H9 (cell line): Measurements from ENCODE around the gene PLA2G5. TPM values are rescaled to one million over a fixed set of nuclear protein-coding genes. Genes with fewer than 3 reads are reported as not detected.

Experiments used
- DNase-seq: peaks from one replicate; pipeline ENCODE4 v3.0.0-alpha.2; 2017
- H2AFZ ChIP-seq: one replicate; pipeline ENCODE4 v1.6.1; 2013; ENCODE audit warnings: mild to moderate bottlenecking, low read length, control low read depth, moderate library complexity
- H2AK5ac ChIP-seq: 2 replicates; pipeline ENCODE4 v1.6.1; 2013; ENCODE audit warnings: low read length, control low read depth, mixed read lengths; ENCODE audit not compliant: insufficient read length
- H2BK120ac ChIP-seq: one replicate; pipeline ENCODE4 v1.6.1; 2013; ENCODE audit warnings: low read depth, mild to moderate bottlenecking, low read length, control low read depth, inconsistent platforms; ENCODE audit not compliant: poor library complexity, severe bottlenecking
- H2BK12ac ChIP-seq: 2 replicates; pipeline ENCODE4 v1.6.1; 2013; ENCODE audit warnings: low read length, control low read depth, mixed read lengths, low read depth; ENCODE audit not compliant: insufficient read length
- H2BK15ac ChIP-seq: 2 replicates; pipeline ENCODE4 v1.6.1; 2013; ENCODE audit warnings: low read depth, low read length, control low read depth
- H2BK20ac ChIP-seq: one replicate; pipeline ENCODE4 v1.6.1; 2013; ENCODE audit warnings: low read depth, mild to moderate bottlenecking, low read length, control low read depth, inconsistent platforms; ENCODE audit not compliant: poor library complexity, severe bottlenecking
- H2BK5ac ChIP-seq: 2 replicates; pipeline ENCODE4 v1.6.1; 2013; ENCODE audit warnings: low read length, control low read depth, mixed read lengths; ENCODE audit not compliant: insufficient read length
- H3K14ac ChIP-seq: 2 replicates; pipeline ENCODE4 v1.6.1; 2013; ENCODE audit warnings: low read length, control low read depth; ENCODE audit not compliant: insufficient read depth
- H3K18ac ChIP-seq: 2 replicates; pipeline ENCODE4 v1.6.1; 2013; ENCODE audit warnings: low read depth, mild to moderate bottlenecking, mixed read lengths, low read length, control low read depth; ENCODE audit not compliant: insufficient read length
- H3K23ac ChIP-seq: 2 replicates; pipeline ENCODE4 v1.6.1; 2013; ENCODE audit warnings: low read length, control low read depth, mixed read lengths, low read depth; ENCODE audit not compliant: insufficient read length
- H3K23me2 ChIP-seq: 2 replicates; pipeline ENCODE4 v1.6.1; 2013; ENCODE audit warnings: low read depth, mild to moderate bottlenecking, mixed read lengths, low read length, control low read depth; ENCODE audit not compliant: insufficient read length, poor library complexity, severe bottlenecking
- H3K27ac ChIP-seq: 2 replicates; pipeline ENCODE4 v1.5.1; 2013; ENCODE audit warnings: low read length, control low read depth, mixed read lengths, low read depth; ENCODE audit not compliant: insufficient read length
- H3K27me3 ChIP-seq: 2 replicates; pipeline ENCODE4 v1.6.1; 2013; ENCODE audit warnings: low read length, control low read depth, inconsistent platforms; ENCODE audit not compliant: insufficient read depth
- H3K4ac ChIP-seq: 2 replicates; pipeline ENCODE4 v1.6.1; 2013; ENCODE audit warnings: low read depth, mild to moderate bottlenecking, control low read depth, inconsistent platforms, low read length, moderate library complexity
- H3K4me1 ChIP-seq: 2 replicates; pipeline ENCODE4 v1.6.1; 2013; ENCODE audit warnings: low read length, control low read depth, inconsistent platforms; ENCODE audit not compliant: insufficient read depth
- H3K4me2 ChIP-seq: 2 replicates; pipeline ENCODE4 v1.6.1; 2013; ENCODE audit warnings: low read length, control low read depth, mixed read lengths; ENCODE audit not compliant: insufficient read length, insufficient read depth
- H3K56ac ChIP-seq: 2 replicates; pipeline ENCODE4 v1.6.1; 2013; ENCODE audit warnings: low read depth, mild to moderate bottlenecking, mixed read lengths, low read length, control low read depth; ENCODE audit not compliant: insufficient read length
- H3K79me1 ChIP-seq: 2 replicates; pipeline ENCODE4 v1.6.1; 2013; ENCODE audit warnings: low read depth, mild to moderate bottlenecking, moderate library complexity, low read length, control low read depth, inconsistent platforms; ENCODE audit not compliant: insufficient read depth, poor library complexity, severe bottlenecking
- H3K79me2 ChIP-seq: 2 replicates; pipeline ENCODE4 v1.6.1; 2013; ENCODE audit warnings: low read length, control low read depth, inconsistent platforms; ENCODE audit not compliant: insufficient read depth
- H3K9ac ChIP-seq: 2 replicates; pipeline ENCODE4 v1.6.1; 2013; ENCODE audit warnings: low read length, control low read depth, mixed read lengths; ENCODE audit not compliant: insufficient read length; ENCODE audit errors: extremely low read depth
- H3K9me3 ChIP-seq: one replicate; pipeline ENCODE4 v1.6.1; 2013; ENCODE audit warnings: low read depth, low read length, inconsistent platforms; ENCODE audit not compliant: control insufficient read depth
- H3T11ph ChIP-seq: one replicate; pipeline ENCODE4 v1.6.1; 2013; ENCODE audit warnings: mild to moderate bottlenecking, low read length, control low read depth, inconsistent platforms
- H4K20me1 ChIP-seq: one replicate; pipeline ENCODE4 v1.6.1; 2013; ENCODE audit not compliant: control insufficient read depth, insufficient read length, insufficient read depth
- H4K5ac ChIP-seq: 2 replicates; pipeline ENCODE4 v1.6.1; 2013; ENCODE audit warnings: low read depth, mild to moderate bottlenecking, mixed read lengths, low read length, control low read depth; ENCODE audit not compliant: insufficient read length
- H4K8ac ChIP-seq: replicated peaks from 2 replicates; pipeline ENCODE4 v1.6.1; 2013; ENCODE audit warnings: low read length, control low read depth, mixed read lengths, low read depth; ENCODE audit not compliant: insufficient read length
- H4K91ac ChIP-seq: 2 replicates; pipeline ENCODE4 v1.6.1; 2013; ENCODE audit warnings: low read depth, mild to moderate bottlenecking, moderate library complexity, mixed read lengths, low read length, control low read depth; ENCODE audit not compliant: insufficient read length
- H3K27ac Mint-ChIP-seq, 3 experiments: 2 replicates in 2 of 3; 3 replicates in 1 of 3; pipeline ENCODE4 v1.8.0; 2020 to 2021; ENCODE audit warnings: mixed read lengths in 3 of 3, mild to moderate bottlenecking in 1 of 3, moderate library complexity in 1 of 3
- H3K27me3 Mint-ChIP-seq: 2 replicates; pipeline ENCODE4 v1.8.0; 2021; ENCODE audit warnings: low read depth, mild to moderate bottlenecking, moderate library complexity, mixed read lengths
- H3K36me3 Mint-ChIP-seq, 3 experiments: 2 replicates in 2 of 3; 3 replicates in 1 of 3; pipeline ENCODE4 v1.8.0; 2020 to 2021; ENCODE audit warnings: low read depth in 3 of 3, mixed read lengths in 3 of 3; ENCODE audit not compliant: insufficient read depth in 1 of 3
- H3K4me1 Mint-ChIP-seq, 2 experiments: 2 replicates each; pipeline ENCODE4 v1.8.0; 2020; ENCODE audit warnings: mixed read lengths in 2 of 2
- H3K4me3 Mint-ChIP-seq, 2 experiments: 2 replicates in 1 of 2; 3 replicates in 1 of 2; pipeline ENCODE4 v1.8.0; 2020 to 2021; ENCODE audit warnings: mild to moderate bottlenecking in 2 of 2, mixed read lengths in 2 of 2, moderate library complexity in 1 of 2
- H3K9me3 Mint-ChIP-seq, 2 experiments: 2 replicates in 1 of 2; 3 replicates in 1 of 2; pipeline ENCODE4 v1.8.0; 2020; ENCODE audit warnings: mild to moderate bottlenecking in 2 of 2, mixed read lengths in 2 of 2, moderate library complexity in 1 of 2
- WGBS: extraction: QIAGEN DNeasy Blood & Tissue Kit; methylation state at CpG from one replicate; pipeline ENCODE4 v1.1.7; 2013; ENCODE audit warnings: missing lambda C conversion rate, low lambda C conversion rate, mixed read lengths; ENCODE audit not compliant: insufficient read length; ENCODE audit errors: extremely low coverage; 5-methylcytosine and 5-hydroxymethylcytosine counted together
- total RNA-seq: library from RNA; stranded (reverse); gene quantifications from 2 replicates; pipeline ENCODE4 v1.2.1, GENCODE V29; 2021
- TF ChIP-seq, protein P1 (sequence below): fragments of 200-600 bp; sonication (generic); conservative IDR thresholded peaks from 3 replicates; pipeline ENCODE4 v1.8.0; 2021; ENCODE audit warnings: antibody characterized with exemption, mild to moderate bottlenecking

PLA2G5 gene
- total RNA-seq, 1 experiment from 2014 or later: not detected

DNA sequence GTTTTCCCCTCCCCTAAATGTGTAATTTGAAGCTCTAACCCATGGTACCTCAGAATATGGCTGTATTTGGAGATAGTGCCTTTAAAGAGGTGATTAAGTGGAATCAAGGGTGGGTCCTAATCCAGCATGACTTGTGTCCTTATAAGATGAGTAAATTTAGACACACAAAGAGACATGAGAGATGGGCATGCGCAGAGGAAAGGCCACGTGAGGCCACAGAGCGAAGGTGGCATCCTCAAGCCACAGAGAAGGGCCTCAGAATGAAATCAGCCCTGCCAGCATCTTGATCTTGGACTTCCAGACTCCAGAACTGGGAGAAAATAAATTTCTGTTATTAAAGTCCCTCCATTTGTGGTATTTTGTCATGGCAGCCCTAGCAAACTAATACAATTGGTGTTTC, 66.3 kb downstream of the PLA2G5 start:
- no peaks in the 10 kb centered on the region for H3K4me1 ChIP-seq
- H3K23ac ChIP-seq: no peak overlapping the region
- TF ChIP-seq, protein P1, sequence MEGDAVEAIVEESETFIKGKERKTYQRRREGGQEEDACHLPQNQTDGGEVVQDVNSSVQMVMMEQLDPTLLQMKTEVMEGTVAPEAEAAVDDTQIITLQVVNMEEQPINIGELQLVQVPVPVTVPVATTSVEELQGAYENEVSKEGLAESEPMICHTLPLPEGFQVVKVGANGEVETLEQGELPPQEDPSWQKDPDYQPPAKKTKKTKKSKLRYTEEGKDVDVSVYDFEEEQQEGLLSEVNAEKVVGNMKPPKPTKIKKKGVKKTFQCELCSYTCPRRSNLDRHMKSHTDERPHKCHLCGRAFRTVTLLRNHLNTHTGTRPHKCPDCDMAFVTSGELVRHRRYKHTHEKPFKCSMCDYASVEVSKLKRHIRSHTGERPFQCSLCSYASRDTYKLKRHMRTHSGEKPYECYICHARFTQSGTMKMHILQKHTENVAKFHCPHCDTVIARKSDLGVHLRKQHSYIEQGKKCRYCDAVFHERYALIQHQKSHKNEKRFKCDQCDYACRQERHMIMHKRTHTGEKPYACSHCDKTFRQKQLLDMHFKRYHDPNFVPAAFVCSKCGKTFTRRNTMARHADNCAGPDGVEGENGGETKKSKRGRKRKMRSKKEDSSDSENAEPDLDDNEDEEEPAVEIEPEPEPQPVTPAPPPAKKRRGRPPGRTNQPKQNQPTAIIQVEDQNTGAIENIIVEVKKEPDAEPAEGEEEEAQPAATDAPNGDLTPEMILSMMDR: no peak
- H3K56ac ChIP-seq: no peak overlapping the region
- H4K8ac ChIP-seq: no peak overlapping the region
- H2BK5ac ChIP-seq: no peak overlapping the region
- no peaks in the 10 kb centered on the region for H3K79me1 ChIP-seq
- H2AFZ ChIP-seq: no peak overlapping the region
- no peak overlapping the region for H2BK20ac ChIP-seq
- H3K27ac ChIP-seq: no peak overlapping the region
- no peaks in the 10 kb centered on the region for H3K23me2 ChIP-seq
- H3K14ac ChIP-seq: no peak overlapping the region
- H4K91ac ChIP-seq: no peak overlapping the region
- H3K27me3 ChIP-seq: no peaks in the 10 kb centered on the region
- no peaks in the 10 kb centered on the region for H3K4me1 Mint-ChIP-seq
- H2BK15ac ChIP-seq: no peak overlapping the region
- peaks cover 5% of the 10 kb centered on the region for H3K27me3 Mint-ChIP-seq
- no CpG with 5 or more reads among the region's 3 CpGs for WGBS
- H2AK5ac ChIP-seq: no peak overlapping the region
- no peak overlapping the region for H2BK120ac ChIP-seq
- H3T11ph ChIP-seq: no peak overlapping the region
- H3K9ac ChIP-seq: no peak overlapping the region
- no peak overlapping the region for H3K4me2 ChIP-seq
- no peaks in the 10 kb centered on the region for H3K9me3 ChIP-seq
- no peaks in the 10 kb centered on the region for H3K79me2 ChIP-seq
- H4K5ac ChIP-seq: no peak overlapping the region
- no peak overlapping the region for H2BK12ac ChIP-seq
- no peak overlapping the region for H3K4ac ChIP-seq
- H4K20me1 ChIP-seq: no peaks in the 10 kb centered on the region
- H3K4me3 Mint-ChIP-seq: no peak overlapping the region
- no peak overlapping the region for H3K18ac ChIP-seq
- H3K9me3 Mint-ChIP-seq: peaks cover 2% of the 10 kb centered on the region in 2 experiments; a peak in 1 of 5 replicates
- no peak for DNase-seq
- H3K27ac Mint-ChIP-seq: no peak overlapping the region
- H3K36me3 Mint-ChIP-seq: no peaks in the 10 kb centered on the region
